HG03280 (cell line): ENCODE results near the gene MARCHF2.

Experiments
- ATAC-seq: cut with Tn5 transposase; IDR thresholded peaks from one replicate; pipeline ENCODE4 v1.9.1; 2021; ENCODE audit warnings: mild to moderate bottlenecking, moderate library complexity; ENCODE audit not compliant: unreplicated experiment

The MARCHF2 gene

DNA sequence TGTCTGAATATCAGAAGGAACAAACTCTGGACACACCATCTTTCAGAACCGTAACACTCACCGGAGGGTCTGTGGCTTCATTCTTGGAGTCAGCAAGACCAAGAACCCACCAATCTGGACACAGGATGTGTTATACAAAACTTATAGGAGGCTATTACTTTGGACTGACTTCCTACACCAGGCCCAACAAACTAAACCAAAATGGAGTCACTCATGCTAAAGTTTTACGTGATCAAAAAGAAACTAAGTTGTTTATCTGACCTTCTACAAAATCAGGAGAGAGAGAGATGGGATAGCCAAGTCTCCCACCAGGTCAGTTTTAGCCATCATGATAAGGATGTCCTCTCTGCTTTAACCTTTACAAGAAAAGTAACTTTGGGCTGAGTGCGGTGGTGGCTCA is 26.1 kb upstream of the MARCHF2 start:
- ATAC-seq, result no peak

DNA sequence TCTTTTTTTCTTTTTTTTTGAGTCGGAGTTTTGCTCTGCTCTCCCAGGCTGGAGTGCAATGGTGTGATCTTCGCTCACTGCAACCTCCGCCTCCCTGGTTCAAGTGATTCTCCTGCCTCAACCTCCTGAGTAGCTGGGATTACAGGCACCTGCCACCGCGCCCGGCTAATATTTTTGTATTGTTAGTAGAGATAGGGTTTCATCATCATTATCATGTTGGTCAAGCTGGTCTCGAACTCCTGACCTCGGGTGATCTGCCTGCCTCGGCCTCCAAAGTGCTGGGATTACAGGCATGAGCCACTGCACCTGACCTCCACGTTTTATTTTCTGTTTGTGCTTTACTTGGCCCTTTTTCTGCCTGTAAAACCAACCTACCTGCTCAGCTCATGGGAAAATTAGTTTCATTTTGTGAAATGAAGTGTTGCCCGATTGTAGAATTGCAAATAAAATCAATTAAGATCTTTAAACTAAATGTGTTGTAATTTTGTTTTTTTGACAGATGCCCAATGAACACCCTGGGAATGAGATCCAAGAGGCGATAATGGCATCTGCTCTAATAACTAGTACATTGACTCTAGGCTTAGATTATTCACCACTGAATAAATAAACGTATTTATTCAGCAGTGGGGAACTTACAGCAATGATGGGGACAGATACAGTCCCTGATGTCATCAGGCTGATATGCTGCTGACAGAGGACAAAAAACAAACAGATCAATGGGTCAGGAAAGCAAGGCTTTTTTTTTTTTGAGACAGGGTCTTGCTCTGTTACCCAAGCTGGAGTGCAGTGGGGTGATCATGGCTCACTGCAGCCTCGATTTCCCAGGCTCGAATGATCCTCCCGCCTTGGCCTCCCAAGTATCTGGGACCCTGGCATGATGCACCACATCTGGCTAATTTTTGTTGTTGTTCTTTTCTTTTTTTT is 25.2 kb upstream of the MARCHF2 start:
- no peak for ATAC-seq

DNA sequence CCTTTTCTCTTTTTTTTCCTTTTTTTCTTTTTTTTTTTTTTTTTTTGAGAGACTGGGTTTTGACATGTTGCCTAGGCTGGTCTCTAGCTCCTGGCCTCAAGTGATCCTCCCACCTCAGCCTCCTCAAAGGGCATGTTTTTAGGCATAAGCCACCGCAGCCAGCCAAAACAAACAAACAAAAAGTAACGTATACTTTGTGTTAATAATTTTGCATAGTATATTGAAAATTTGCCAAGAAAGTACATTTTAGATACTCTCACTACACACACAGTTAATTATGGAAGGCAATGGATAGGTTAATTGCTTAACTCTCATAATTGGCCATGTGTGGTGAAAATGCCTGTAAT is 24.5 kb upstream of the MARCHF2 start:
- no peak for ATAC-seq

DNA sequence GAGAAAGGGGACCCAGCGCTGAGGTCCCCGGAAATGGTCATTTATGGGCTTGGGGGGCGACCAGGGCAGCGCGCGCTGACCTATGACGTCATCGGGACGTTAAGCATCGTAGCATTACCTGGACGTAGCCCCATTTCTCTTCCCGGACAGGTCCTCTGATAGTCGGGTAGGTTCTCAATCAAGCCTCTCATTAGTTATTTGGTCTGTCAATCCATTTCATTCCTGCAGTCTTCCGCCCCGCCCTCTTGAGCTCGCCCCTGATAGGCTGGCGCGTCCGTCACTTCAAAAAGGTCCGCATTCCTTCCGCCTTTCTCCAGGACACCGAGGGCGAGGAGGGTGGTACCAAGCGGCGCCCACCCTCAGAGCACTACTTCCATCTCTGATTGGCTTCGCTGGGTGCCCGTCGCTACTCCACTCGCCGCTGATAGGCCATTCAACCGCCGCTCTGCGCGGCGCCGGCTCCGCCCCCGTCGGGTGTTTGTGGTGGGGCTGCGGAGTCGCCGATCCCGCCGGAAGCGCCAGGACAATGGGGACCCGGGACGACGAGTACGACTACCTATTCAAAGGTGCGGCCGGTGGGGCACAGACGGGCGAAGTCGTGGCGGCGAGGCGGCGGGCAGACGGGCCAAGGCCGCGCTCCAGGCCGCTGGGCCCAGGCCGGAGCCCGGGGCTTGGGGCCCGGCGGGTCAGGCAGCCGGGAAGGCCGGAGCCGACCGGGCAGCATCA is 23.1 kb upstream of the MARCHF2 start, which contains the start of gene RAB11B:
Gene RAB11B, plus strand, starts transcription at position 470 of the 726 bp plus-strand sequence. Its CDS starts 57 bp downstream, at position 527.
- peak; percentile 86 for ATAC-seq

DNA sequence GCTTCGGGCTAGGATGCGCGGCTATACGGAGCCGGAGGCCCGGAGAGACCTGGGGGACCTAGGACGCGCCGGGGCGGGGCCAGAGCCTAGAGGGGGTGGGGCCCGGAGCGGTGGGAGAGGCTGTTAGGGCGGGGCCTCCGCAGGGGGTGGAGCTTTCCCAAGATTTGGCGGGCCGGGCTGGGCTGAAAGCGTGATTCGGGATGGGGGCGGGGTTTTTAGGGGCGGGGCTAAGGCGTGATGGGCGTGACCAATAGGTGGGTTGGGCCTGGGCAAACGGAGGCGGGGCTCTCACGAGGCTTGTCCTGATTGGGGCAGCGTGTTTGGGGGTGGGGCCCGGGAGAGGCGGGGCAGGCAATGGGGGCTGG is 22.5 kb upstream of the MARCHF2 start:
- peak; percentile 54 for ATAC-seq

DNA sequence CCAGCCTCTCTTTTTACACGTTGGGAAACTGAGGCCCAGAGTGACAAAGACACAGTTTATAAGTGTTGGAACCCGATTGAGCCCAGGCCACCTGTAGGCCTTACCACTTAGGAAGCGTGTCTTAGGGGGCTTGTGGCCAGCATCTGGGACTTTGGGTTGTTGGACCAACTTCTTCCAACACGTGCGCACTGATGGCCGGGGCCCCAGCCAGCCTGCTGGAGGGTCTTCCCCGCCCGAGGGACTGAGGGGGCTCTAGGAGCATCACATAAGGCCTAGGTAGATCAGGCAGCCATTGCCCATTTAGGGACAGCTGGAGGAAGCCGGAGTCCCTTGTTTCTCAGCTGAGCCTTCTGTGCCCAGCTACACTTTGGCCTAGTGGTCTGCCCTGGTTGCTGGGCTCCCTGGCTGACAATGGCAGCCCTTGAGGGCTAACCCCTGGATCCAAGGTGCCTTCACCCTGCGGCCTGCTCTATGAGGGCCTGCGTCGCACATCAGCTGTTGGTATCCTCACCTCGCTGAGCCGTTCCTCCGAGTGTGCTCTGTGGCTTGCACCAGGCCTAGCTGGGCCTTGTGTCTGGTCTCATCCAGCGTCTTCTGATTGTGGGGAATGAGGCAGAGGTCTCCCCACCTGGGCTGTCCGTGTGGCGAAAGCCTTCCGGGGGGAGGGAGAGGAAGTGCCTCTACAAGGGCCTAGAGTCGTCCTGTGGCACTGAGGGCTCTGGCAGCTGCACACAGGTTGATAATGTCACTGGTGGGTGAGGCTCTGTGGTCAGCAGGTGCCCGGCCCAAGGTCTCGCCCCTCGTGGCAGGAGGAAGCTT is 21.7 kb upstream of the MARCHF2 start:
- ATAC-seq, result no peak

DNA sequence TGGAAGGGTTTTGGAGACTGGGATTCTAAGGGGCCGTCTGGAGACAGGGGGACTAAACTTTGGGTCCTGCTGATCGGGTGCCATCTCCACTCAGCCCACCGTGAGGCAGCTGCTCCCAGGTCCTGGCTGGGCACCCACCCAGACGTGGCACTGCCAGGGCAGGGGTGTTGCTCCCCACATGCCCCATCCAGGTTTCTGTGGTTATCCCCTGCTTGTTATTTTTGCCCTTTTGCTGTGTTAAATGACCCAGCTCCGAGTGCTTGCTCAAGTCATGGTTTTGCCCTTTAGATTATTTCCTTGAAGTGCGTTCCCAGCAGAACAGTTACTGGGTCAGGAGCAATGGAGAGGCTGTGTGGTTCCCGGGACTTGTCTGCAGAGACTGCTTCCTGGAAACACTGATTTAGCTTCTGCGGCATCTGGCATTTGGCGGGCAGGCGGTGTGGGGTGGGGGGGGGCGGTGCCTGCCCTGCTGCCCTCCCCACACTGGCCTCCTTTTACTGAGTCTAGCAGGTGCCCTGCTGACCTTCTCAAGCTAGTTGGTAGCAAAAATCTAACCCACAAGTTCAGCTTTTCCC is 21.0 kb upstream of the MARCHF2 start:
- no peak for ATAC-seq

DNA sequence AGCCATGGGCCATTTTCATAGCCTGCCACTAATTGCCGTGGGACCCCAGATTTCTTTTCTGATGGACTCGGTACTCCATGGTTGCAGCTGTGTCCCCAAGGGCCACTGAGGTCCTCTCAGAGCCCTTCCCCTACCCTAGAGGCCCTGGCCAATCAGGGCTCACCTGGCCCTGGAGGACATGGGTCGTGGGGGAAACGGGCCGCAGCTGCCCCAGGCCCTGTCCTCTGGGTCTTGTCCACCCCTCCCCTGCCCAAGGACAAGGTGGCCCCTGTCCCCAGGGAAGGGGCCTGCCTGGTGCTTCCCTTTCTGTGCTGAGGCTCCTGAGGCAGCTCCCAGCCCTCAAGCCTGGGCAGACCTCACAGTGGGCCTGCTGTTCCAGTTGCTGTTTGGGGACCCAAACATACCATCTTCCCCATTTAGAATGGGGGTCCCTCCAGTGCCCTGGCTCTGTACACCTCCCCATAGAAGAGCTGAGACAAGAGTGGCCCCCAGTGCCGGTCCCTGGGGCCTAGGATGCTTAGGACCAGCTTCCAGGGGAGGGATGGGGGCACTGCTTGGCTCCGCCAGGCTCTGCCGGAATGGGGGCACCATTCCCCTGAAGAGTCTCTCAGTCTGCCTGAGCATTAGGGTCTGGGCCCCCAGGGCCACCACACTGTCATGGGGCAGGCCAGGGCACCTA is 19.8 kb upstream of the MARCHF2 start:
- no peak for ATAC-seq

DNA sequence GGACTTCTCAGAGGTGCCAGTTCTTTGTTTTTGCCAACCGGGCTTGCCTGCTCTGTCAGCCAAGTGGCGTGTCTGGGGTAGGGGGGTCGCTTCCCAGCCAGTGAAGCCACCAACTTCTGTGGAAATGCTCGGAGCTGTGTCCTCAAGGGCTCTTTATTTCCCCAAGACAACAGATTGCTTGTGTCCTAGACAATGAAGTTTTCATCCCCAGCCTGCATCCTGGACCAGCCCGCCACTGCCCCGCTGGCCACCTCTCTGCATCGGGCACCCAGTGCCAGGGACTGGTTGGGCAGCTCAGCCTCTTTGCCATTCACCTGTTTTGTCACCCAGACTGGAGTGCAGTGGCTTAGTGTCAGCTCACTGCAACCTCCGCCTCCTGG is 19.2 kb upstream of the MARCHF2 start:
- no peak for ATAC-seq

DNA sequence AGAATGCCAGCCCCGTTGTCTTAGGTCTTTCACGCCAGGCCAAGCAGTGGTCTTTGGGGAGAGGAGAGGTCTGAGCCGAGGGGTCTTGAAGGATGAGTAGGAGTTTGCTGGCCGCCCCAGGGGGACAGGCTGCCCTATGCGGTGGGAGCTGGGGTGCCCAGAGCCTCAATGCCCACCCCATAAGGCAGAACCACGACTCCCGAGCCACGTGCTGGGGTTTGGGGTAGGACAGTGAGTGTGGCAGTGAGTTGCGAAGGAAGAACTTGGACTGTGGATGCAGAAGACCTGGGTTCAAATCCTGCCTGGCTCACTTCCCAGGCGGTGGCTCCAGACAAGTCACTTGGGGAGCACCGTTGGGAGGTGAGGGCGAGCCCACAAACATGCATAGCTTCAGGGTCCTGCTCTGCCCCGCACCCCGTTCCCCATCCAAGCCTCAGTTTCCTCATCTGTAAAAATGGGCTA is 17.5 kb upstream of the MARCHF2 start:
- no peak for ATAC-seq

DNA sequence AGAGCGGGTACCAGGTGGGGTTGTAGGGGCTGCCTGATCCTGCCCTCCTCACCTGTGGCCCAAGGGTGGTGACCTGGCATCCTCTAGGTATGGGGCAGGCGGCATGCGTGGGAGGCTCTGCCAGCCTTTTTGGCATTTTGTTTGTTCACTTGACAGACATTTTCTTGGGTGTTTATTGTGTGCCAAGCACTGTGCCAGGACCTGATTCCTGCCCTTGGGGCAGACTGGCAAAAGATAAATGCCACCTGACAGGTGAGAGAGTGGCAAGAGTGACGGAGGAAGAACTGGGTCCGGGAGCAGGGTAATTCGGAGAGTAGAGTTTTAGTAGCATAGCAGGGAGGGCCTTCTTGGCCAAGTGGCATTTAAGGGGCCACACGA is 16.9 kb upstream of the MARCHF2 start:
- no peak for ATAC-seq

DNA sequence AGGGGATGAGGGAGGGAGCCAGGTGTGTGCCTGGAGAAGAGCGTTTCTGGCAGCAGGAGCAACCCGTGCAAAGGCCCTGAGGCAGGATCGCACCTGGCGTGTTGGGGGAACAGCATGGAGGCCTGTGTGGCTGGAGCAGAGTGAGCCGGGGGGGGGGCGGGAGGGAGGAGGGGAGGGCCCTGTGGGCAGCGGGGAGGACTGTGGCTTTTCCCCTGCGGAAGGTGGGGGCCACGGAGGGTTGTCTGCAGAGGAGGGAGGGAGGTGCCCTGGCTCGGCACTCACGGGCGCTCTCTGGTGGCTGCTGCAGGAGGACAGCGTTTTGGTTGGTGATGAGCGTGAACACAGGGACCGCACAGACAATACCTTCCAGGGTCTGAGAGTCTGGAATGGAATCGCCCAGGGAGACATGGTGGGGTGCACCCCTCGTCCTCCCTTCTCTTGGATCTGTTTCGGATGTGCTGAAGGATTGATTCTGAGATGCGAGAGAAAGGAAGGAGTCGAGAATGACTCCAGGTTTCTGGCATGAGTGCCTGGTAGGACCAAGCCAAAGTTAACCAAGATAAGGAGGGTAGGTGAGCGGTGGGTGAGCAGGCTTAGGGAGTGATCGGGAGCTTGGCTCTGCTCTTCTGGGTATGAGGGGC is 16.4 kb upstream of the MARCHF2 start:
- no peak for ATAC-seq

DNA sequence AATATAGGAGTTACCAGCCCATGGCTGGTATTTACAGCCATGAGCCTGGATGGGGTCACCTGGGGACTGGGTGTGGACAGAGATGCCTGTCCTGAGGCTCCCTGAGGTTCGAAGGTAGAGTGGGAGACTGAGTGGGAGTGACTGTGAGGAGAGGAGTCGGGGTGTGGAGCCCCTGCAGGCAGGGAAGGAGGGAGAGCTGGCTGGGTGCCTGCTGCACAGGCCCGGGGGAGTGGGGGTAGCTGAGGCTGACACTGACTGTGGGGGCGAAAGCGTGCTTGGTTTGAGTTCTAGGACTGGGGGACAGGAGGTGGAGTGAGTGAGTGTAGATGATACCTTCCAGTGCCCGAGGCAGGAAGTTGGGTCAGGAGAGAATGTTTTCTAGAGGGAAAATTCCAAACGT is 15.8 kb upstream of the MARCHF2 start:
- no peak for ATAC-seq

DNA sequence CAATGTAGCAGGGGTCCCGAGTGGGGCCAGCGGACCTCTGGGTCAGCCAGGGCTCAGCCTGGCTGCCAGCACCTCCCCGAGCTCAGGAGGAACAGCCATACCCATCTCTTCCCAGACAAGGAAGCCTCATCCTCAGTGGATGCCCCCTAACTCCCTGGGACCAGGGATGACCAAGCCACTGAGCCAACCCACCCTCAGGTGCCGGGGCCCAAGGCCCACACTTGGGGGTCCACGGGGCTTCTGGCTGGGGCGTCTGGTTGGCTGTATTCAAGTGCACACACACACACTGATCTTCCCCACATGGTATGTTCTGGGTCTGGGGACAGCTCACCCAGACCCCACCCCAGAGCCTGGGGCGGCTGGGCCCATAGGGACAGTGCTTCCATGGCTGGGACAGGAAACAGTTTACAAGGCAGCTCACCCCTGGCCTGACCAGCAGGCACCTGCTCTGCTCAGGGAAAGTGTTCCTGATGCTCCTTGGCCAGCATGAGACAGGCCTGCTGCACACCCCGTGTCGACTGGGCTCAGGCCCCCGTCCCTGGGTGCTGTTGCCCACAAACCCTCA is 15.3 kb upstream of the MARCHF2 start:
- no peak for ATAC-seq

DNA sequence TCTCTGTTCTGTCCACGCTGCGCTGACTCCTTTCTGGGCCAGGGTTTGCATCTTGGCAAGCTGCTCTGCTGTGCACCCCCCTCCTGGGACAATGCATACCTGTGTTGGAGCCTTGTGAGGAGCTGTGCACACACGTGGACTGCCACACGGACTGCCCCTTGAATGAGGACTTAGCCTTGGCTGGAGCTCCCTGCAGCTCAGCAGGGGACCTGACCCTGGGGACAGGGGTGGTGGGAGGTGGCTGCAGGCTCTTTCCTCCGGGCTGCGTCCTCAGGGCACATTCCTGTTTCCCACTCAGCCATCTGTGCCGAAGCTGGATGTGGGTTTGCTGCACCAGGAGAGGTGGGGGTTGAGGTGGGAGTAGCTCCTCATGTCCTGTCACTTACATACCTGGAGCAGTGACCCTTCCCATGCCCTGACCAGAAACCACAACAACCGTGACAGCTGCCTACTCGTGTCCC is 14.8 kb upstream of the MARCHF2 start:
- ATAC-seq, result no peak

DNA sequence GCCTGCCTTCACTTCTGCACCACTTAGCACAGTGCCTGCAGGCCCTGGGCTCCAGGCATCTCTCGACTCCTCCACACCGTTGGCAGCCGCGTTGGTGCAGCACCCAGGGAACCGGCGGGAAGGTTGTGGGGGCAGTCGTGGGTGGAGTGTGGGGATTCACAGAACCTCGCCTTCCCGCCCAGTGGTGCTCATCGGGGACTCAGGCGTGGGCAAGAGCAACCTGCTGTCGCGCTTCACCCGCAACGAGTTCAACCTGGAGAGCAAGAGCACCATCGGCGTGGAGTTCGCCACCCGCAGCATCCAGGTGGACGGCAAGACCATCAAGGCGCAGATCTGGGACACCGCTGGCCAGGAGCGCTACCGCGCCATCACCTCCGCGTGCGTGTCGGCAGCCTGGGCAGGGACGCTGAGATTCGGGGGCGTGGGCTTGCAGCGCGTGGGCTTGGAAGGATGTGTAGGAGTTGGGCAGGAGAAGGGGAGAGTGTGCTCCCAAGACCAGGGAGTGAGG is 13.4 kb upstream of the MARCHF2 start:
- ATAC-seq, result no peak

DNA sequence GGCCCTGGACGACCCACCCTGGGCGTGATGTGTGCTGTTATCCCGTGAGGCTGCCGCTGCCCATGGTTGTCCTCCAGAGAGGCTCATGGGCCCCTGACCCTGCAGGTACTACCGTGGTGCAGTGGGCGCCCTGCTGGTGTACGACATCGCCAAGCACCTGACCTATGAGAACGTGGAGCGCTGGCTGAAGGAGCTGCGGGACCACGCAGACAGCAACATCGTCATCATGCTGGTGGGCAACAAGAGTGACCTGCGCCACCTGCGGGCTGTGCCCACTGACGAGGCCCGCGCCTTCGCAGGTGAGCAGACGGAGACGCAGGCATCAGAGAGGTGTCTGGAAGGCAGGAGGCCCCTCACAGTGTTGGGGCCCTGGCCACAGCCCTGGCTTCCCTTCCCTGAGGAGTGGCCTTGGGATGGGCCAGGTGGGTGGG is 11.1 kb upstream of the MARCHF2 start:
- no peak for ATAC-seq

DNA sequence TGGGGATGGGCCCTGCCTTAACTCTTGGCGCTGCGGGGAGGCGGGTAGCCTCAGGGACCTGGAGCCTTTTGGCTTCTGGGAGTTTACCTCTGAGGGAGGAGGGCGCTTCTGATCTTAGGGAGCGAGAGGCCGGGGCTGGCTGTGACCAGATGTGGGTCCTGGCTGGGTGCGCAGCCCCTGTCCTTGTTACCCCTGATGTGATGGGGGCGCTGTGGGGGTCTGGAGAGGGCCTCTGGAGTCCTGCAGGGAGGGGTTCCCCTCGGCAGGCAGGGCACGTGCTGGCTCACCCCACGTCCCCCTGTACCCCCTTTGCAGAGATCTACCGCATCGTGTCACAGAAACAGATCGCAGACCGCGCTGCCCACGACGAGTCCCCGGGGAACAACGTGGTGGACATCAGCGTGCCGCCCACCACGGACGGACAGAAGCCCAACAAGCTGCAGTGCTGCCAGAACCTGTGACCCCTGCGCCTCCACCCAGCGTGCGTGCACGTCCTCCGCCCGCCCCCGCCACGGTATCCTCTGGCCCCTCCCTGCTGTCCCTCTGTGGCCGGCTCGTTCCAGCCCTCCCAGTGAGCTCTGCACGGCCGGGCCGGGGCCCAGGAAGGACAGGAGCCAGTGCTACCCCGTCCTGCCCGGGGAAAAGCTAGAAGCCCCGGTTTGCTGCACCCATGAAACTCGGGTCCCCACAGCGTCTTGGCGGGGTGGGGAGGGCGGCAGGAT is 9.8 kb upstream of the MARCHF2 start:
- ATAC-seq, result no peak

DNA sequence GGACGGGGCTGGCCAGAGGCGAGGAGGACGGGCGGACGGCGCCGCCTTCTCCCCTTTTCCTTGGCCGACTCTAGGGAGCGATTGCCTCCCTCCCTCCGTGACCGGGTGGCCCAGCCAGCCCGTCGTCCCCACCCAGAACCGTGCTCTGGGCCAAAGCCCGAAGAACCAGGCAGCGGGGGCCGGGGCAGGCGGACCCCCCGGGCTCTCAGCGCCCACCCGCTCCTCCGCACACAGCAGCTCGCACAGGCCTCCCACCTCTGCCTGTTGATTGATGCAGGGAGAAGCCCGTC is 9.3 kb upstream of the MARCHF2 start:
- no peak for ATAC-seq
